Uterus (tissue), 4 donors: Measurements from ENCODE around the gene SPATA31D4. TPM values are rescaled to one million over a fixed set of nuclear protein-coding genes. Genes with fewer than 3 reads are reported as not detected.
"Not testable (repeated sequence)": the region's sequence is repeated elsewhere in the genome, so short reads cannot be mapped to it uniquely, and the experiment has no call there.

Source experiments
- DNase-seq, 2 donors: peaks; one replicate each; pipeline ENCODE4 v3.0.0-alpha.2; 2019 to 2020
- H3K27ac ChIP-seq, 2 donors: fragments of 200-600 bp; sonication (generic); 1 replicate in 1 of 2; 2 replicates in 1 of 2; pipeline ENCODE4 v1.5.1; 2016 to 2018
- H3K27me3 ChIP-seq, 2 donors: fragments of 200-600 bp; sonication (generic); one replicate each; pipeline ENCODE4 v1.5.1; 2018 to 2019; ENCODE audit warnings: control low read depth in 1 of 2
- H3K36me3 ChIP-seq, 2 donors: fragments of 200-600 bp; sonication (generic); one replicate each; pipeline ENCODE4 v1.5.1; 2019; ENCODE audit warnings: control low read depth in 1 of 2
- H3K4me1 ChIP-seq, 2 donors: fragments of 200-600 bp; sonication (generic); one replicate each; pipeline ENCODE4 v1.5.1; 2018 to 2019; ENCODE audit warnings: control low read depth in 1 of 2
- H3K4me3 ChIP-seq, 2 donors: fragments of 200-600 bp; sonication (generic); 1 replicate in 1 of 2; 2 replicates in 1 of 2; pipeline ENCODE4 v1.5.1; 2018 to 2019; ENCODE audit warnings: mild to moderate bottlenecking in 1 of 2
- H3K9me3 ChIP-seq, 2 donors: fragments of 200-600 bp; sonication (generic); one replicate each; pipeline ENCODE4 v1.5.1; 2019; ENCODE audit warnings: control low read depth in 1 of 2
- CTCF ChIP-seq, 4 experiments: fragments of 200-600 bp in 2 of 4; fragments of 450-650 bp in 2 of 4; sonication (generic) in 2 of 4; IDR thresholded peaks; one replicate each; pipeline ENCODE4 v1.5.1; 2016 to 2019; ENCODE audit warnings: antibody characterized with exemption in 4 of 4, mild to moderate bottlenecking in 2 of 4, moderate library complexity in 1 of 4
- POLR2A ChIP-seq, 2 donors: fragments of 450-650 bp; IDR thresholded peaks; one replicate each; pipeline ENCODE4 v1.6.1; 2016; ENCODE audit warnings: antibody characterized with exemption in 2 of 2, mild to moderate bottlenecking in 1 of 2, moderate library complexity in 1 of 2
- intact Hi-C: fragments of 100-400 bp; cut with DNase I; formaldehyde crosslinking; loops from one replicate; pipeline ENCODE4 v1.15.1; 2023; ENCODE audit warnings: low total_unique reads
- total RNA-seq, 4 donors: library from RNA; depleted of rRNA in 3 of 4; stranded (reverse); fragments of >200 nt in 3 of 4; gene quantifications; one replicate each; pipeline versions ENCODE4 v1.1.0 to v1.2.4, GENCODE V29; 2014 to 2023
- donor health status: DM: yes; HTN: yes; CAD: no.

The SPATA31D4 gene
- total RNA-seq, 4 donors from 2014 or later = not detected

- H3K36me3 ChIP-seq, DNase-seq, H3K4me1 ChIP-seq, H3K9me3 ChIP-seq, H3K27me3 ChIP-seq, H3K27ac ChIP-seq, intact Hi-C loops, H3K4me3 ChIP-seq: not testable (repeated sequence)
These were observed 15.2 kb downstream of the SPATA31D4 start, which contains the start of gene SPATA31D3 for GRCh38 chr9:81943393-81943792. Gene SPATA31D3, plus strand, starts transcription at chr9:81943500. Its CDS starts 86 bp downstream, at chr9:81943586.

GRCh38 chr9:81948650-81949049 lies 20.4 kb downstream of the SPATA31D4 start:
- H3K36me3 ChIP-seq, H3K9me3 ChIP-seq, H3K27ac ChIP-seq, DNase-seq, H3K27me3 ChIP-seq, H3K4me3 ChIP-seq, intact Hi-C loops, H3K4me1 ChIP-seq: not testable (repeated sequence)

GRCh38 chr9:81953096-81953495 lies 24.9 kb downstream of the SPATA31D4 start:
- TF ChIP-seq POLR2A (IDR thresholded peaks at IDR 0.05) (no peak), CTCF (IDR thresholded peaks at IDR 0.05) (no peak)
- no peak overlapping the region for H3K4me3 ChIP-seq
- no peak overlapping the region for H3K27ac ChIP-seq
- DNase-seq = no peak
- no peaks in the 10 kb centered on the region for H3K36me3 ChIP-seq
- no peaks in the 10 kb centered on the region for H3K27me3 ChIP-seq
- no peaks in the 10 kb centered on the region for H3K9me3 ChIP-seq
- intact Hi-C loops = no loop called here
- no peaks in the 10 kb centered on the region for H3K4me1 ChIP-seq

- no peak for TF ChIP-seq CTCF (IDR thresholded peaks at IDR 0.05)
- TF ChIP-seq POLR2A (IDR thresholded peaks at IDR 0.05) = no peak
- H3K9me3 ChIP-seq = no peaks in the 10 kb centered on the region
- no peak overlapping the region for H3K4me3 ChIP-seq
- no peaks in the 10 kb centered on the region for H3K36me3 ChIP-seq
- H3K4me1 ChIP-seq = no peaks in the 10 kb centered on the region
- no peak for DNase-seq
- H3K27me3 ChIP-seq = no peaks in the 10 kb centered on the region
- H3K27ac ChIP-seq = no peak overlapping the region
- intact Hi-C loops = no loop called here
These were observed 27.4 kb downstream of the SPATA31D4 start for GRCh38 chr9:81955625-81956024.

- Histone ChIP-seq H3K27me3 (no peaks in the 10 kb centered on the region), H3K36me3 (no peaks in the 10 kb centered on the region), H3K9me3 (no peaks in the 10 kb centered on the region), H3K27ac (no peak overlapping the region), H3K4me1 (no peaks in the 10 kb centered on the region), H3K4me3 (no peak overlapping the region)
- no peak for DNase-seq
- intact Hi-C loops = no loop called here
- TF ChIP-seq CTCF (IDR thresholded peaks at IDR 0.05) (no peak), POLR2A (IDR thresholded peaks at IDR 0.05) (no peak)
These were observed 36.3 kb downstream of the SPATA31D4 start for GRCh38 chr9:81964218-81965171.

GRCh38 chr9:81968026-81968425 lies 39.8 kb downstream of the SPATA31D4 start:
- intact Hi-C loops = no loop called here
- H3K27me3 ChIP-seq = no peaks in the 10 kb centered on the region
- H3K9me3 ChIP-seq = no peaks in the 10 kb centered on the region
- no peak overlapping the region for H3K27ac ChIP-seq
- DNase-seq = no peak
- H3K36me3 ChIP-seq = no peaks in the 10 kb centered on the region
- H3K4me3 ChIP-seq = no peak overlapping the region
- no peaks in the 10 kb centered on the region for H3K4me1 ChIP-seq
- TF ChIP-seq CTCF (IDR thresholded peaks at IDR 0.05) = no peak
- no peak for TF ChIP-seq POLR2A (IDR thresholded peaks at IDR 0.05)
